Measurements from ENCODE around the gene COBL.

The COBL gene

GRCh38 chr7:51255036-51255435 is 61.6 kb downstream of the COBL start:
- H3K79me2 ChIP-seq (ENCODE audit: insufficient read depth, low read length): no peaks in the 10 kb centered on the region
- no peak overlapping the region for H3K4me2 ChIP-seq (ENCODE audit: low read depth, low read length, poor library complexity, severe bottlenecking)
- H3K9ac ChIP-seq (ENCODE audit: low read depth, low read length, poor library complexity, severe bottlenecking): no peak overlapping the region

GRCh38 chr7:51253157-51253556 is 63.5 kb downstream of the COBL start:
- Histone ChIP-seq H3K36me3 (ENCODE audit: insufficient read depth, low read length) (no peaks in the 10 kb centered on the region), H3K27me3 (ENCODE audit: insufficient read depth, low read length, poor library complexity, severe bottlenecking) (no peaks in the 10 kb centered on the region), H3K9me3 (ENCODE audit: insufficient read depth, low read depth, low read length) (no peaks in the 10 kb centered on the region), H3F3A (ENCODE audit: low read depth) (no peaks in the 10 kb centered on the region), H3K4me1 (ENCODE audit: insufficient read depth, low read length, poor library complexity, severe bottlenecking) (no peaks in the 10 kb centered on the region), H3K9ac (ENCODE audit: low read depth, low read length, poor library complexity, severe bottlenecking) (no peak overlapping the region), H3K9me2 (replicated peaks; ENCODE audit: low read depth, low read length) (no peaks in the 10 kb centered on the region), H3K79me2 (ENCODE audit: insufficient read depth, low read length) (no peaks in the 10 kb centered on the region), H4K20me1 (ENCODE audit: insufficient read depth, low read length, poor library complexity, severe bottlenecking) (no peaks in the 10 kb centered on the region), H2AFZ (ENCODE audit: low read length) (no peak overlapping the region), H3K4me3 (ENCODE audit: low read length, poor library complexity, severe bottlenecking) (no peak overlapping the region), H3K4me2 (ENCODE audit: low read depth, low read length, poor library complexity, severe bottlenecking) (no peak overlapping the region)
- TF ChIP-seq CTCF (conservative IDR thresholded peaks at IDR 0.05; ENCODE audit: low read length) (no peak), EZH2phosphoT487 (IDR thresholded peaks at IDR 0.05; ENCODE audit: borderline replicate concordance) (no peak)

More at GRCh38 chr7:51255036-51255435, 61.6 kb downstream of the COBL start:
- no peaks in the 10 kb centered on the region for H4K20me1 ChIP-seq (ENCODE audit: insufficient read depth, low read length, poor library complexity, severe bottlenecking)
- H3F3A ChIP-seq (ENCODE audit: low read depth): no peaks in the 10 kb centered on the region
- no peaks in the 10 kb centered on the region for H3K4me1 ChIP-seq (ENCODE audit: insufficient read depth, low read length, poor library complexity, severe bottlenecking)
- H3K36me3 ChIP-seq (ENCODE audit: insufficient read depth, low read length): no peaks in the 10 kb centered on the region
- H2AFZ ChIP-seq (ENCODE audit: low read length): no peak overlapping the region
- no peak overlapping the region for H3K4me3 ChIP-seq (ENCODE audit: low read length, poor library complexity, severe bottlenecking)
- H3K27me3 ChIP-seq (ENCODE audit: insufficient read depth, low read length, poor library complexity, severe bottlenecking): no peaks in the 10 kb centered on the region
- no peaks in the 10 kb centered on the region for H3K9me3 ChIP-seq (ENCODE audit: insufficient read depth, low read depth, low read length)
- no peaks in the 10 kb centered on the region for H3K9me2 ChIP-seq (replicated peaks; ENCODE audit: low read depth, low read length)
- TF ChIP-seq CTCF (conservative IDR thresholded peaks at IDR 0.05; ENCODE audit: low read length) (no peak), EZH2phosphoT487 (IDR thresholded peaks at IDR 0.05; ENCODE audit: borderline replicate concordance) (no peak)

- no peaks in the 10 kb centered on the region for H3K27me3 ChIP-seq (ENCODE audit: insufficient read depth, low read length, poor library complexity, severe bottlenecking)
- TF ChIP-seq EZH2phosphoT487 (IDR thresholded peaks at IDR 0.05; ENCODE audit: borderline replicate concordance): no peak
- TF ChIP-seq CTCF (conservative IDR thresholded peaks at IDR 0.05; ENCODE audit: low read length): no peak
- no peaks in the 10 kb centered on the region for H3F3A ChIP-seq (ENCODE audit: low read depth)
- no peaks in the 10 kb centered on the region for H3K9me3 ChIP-seq (ENCODE audit: insufficient read depth, low read depth, low read length)
- H4K20me1 ChIP-seq (ENCODE audit: insufficient read depth, low read length, poor library complexity, severe bottlenecking): no peaks in the 10 kb centered on the region
- no peaks in the 10 kb centered on the region for H3K36me3 ChIP-seq (ENCODE audit: insufficient read depth, low read length)
- H3K9ac ChIP-seq (ENCODE audit: low read depth, low read length, poor library complexity, severe bottlenecking): no peak overlapping the region
- H3K4me1 ChIP-seq (ENCODE audit: insufficient read depth, low read length, poor library complexity, severe bottlenecking): no peaks in the 10 kb centered on the region
- no peak overlapping the region for H2AFZ ChIP-seq (ENCODE audit: low read length)
- H3K79me2 ChIP-seq (ENCODE audit: insufficient read depth, low read length): no peaks in the 10 kb centered on the region
- no peak overlapping the region for H3K4me3 ChIP-seq (ENCODE audit: low read length, poor library complexity, severe bottlenecking)
- no peaks in the 10 kb centered on the region for H3K9me2 ChIP-seq (replicated peaks; ENCODE audit: low read depth, low read length)
- no peak overlapping the region for H3K4me2 ChIP-seq (ENCODE audit: low read depth, low read length, poor library complexity, severe bottlenecking)
These were observed 65.3 kb downstream of the COBL start for GRCh38 chr7:51251290-51251689.

Data from Loucy (cell line).